Measurements from ENCODE around the gene CRAMP1.
"Not testable (repeated sequence)": the region's sequence is repeated elsewhere in the genome, so short reads cannot be mapped to it uniquely, and the experiment has no call there.

The CRAMP1 gene, protein sequence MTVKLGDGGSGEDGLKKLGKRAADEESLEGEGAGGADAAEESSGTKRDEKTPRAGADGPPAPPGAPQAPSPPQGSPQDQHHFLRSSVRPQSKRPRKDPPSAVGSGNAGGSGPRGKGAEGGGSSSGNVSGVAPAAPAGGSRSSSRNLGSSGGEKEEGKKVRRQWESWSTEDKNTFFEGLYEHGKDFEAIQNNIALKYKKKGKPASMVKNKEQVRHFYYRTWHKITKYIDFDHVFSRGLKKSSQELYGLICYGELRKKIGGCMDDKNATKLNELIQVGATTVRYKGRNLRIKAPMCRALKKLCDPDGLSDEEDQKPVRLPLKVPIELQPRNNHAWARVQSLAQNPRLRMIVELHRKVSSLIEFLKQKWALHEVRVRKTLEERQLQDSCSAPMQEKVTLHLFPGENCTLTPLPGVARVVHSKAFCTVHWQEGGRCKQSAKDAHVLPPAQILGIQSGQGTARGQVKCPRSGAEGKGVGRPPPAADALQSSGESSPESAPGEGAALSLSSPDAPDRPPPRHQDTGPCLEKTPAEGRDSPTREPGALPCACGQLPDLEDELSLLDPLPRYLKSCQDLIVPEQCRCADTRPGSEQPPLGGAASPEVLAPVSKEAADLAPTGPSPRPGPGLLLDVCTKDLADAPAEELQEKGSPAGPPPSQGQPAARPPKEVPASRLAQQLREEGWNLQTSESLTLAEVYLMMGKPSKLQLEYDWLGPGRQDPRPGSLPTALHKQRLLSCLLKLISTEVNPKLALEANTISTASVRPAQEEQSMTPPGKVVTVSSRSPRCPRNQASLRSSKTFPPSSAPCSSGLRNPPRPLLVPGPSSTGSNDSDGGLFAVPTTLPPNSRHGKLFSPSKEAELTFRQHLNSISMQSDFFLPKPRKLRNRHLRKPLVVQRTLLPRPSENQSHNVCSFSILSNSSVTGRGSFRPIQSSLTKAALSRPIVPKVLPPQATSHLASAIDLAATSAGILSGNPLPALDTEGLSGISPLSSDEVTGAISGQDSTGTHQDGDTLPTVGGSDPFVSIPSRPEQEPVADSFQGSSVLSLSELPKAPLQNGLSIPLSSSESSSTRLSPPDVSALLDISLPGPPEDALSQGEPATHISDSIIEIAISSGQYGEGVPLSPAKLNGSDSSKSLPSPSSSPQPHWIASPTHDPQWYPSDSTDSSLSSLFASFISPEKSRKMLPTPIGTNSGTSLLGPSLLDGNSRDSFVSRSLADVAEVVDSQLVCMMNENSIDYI (N-terminal part only)

GRCh38 chr16:1612320-1613111, at the start of gene CRAMP1:
Gene CRAMP1 (plus strand): TSS chr16:1612360. CDS start chr16:1614640, 2,280 bp downstream.
- DNase-seq: peak; percentile 20

- DNase-seq: no peak
Measured at GRCh38 chr16:1563786-1564185, 48.4 kb upstream of the CRAMP1 start.

- no peak for DNase-seq
Measured at GRCh38 chr16:1564325-1564724, 47.8 kb upstream of the CRAMP1 start.

GRCh38 chr16:1565083-1565805, 46.9 kb upstream of the CRAMP1 start:
- no peak for DNase-seq

DNA sequence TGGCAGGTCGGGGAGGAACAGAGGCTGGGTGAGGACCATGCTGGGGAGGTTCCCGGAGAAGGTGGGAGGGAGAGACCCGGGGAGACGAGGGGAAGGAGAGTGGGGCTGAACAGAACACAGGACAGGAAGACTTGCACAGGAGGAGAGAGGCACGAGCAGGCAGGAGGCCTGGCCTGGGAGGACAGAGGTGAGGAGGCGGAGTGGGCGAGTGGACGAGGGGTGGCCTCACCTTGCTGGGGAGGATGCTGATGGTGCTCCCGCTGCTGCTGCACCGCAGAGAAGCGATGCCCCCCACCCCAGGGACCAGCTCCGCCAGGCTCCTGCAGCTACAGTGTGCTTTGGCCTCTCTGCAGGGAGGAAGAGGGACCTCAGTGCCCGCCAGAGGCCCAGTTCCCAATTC, 44.2 kb upstream of the CRAMP1 start:
- no peak for DNase-seq

DNA sequence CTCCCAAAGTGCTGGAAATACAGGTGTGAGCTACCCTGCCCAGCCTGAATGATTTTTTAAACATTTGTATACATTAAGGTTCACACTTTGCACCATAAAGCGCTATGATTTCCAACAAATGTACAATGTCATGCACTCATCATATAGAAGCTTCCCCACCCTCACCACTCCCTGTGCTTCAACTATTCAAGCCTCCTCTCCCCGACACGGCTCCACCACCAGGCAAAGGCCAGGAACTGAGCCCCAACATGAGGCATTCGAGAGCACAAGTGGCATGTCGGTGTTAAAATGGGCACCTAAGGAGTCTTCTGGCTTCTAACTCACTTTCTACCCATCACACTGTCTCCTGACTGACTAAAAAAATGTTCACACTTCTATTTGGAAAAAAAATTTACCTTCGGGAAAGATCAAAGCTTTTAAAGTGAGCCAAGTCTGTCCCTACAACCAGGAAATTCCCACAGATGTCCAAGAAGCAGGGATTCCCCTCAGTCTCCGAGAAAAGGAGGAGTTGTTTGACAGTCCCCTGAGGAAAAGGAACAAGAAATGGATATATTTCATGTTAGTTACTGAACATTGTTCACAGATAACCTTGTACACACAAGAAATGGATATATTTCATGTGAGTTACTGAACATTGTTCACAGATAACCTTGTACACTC, 41.0 kb upstream of the CRAMP1 start:
- no peak for DNase-seq

- peak; percentile 12 for DNase-seq
Measured at GRCh38 chr16:1572673-1573072, 39.5 kb upstream of the CRAMP1 start.

DNA sequence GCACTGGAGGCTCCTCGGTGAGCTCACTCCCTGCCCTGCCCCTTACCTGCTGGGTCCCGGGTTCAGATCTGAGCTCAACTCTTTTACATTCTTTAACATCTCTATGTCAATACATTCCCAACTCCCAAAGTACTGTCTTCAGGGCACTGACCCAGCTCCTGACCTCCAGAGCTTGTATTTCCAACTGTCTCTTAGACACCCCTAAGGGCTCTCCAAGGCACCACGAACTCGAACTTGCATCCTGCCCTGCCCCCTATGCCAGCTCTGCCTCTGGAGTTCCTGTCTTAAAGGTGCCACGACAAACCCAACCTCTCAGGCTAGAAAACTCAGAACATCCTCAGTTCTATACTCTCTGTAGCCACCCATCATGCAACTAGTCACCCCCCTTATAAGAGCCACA, 38.9 kb upstream of the CRAMP1 start:
- DNase-seq: no peak

- DNase-seq: no peak
Measured at GRCh38 chr16:1575578-1575977, 36.6 kb upstream of the CRAMP1 start.

GRCh38 chr16:1579214-1579613, 32.9 kb upstream of the CRAMP1 start:
- no peak for DNase-seq

DNA sequence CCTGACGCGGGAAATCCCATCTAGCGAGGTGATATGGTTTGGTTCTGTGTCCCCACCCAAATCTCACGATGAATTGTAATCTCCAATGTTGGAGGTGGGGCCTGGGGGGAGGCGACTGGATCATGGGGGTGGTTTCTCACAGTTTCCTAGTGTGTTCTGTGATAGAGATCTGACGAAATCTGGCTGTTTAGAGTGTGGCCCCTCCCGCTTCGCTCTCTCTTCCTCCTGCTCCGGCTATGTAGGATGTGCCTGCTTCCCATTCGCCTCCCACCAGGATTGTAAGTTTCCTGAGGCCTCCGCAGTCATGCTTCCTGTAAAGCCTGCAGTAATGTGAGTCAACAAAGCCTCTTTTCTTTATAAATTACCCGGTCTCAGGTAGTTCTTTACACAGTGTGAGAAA, 31.9 kb upstream of the CRAMP1 start:
- no peak for DNase-seq

DNA sequence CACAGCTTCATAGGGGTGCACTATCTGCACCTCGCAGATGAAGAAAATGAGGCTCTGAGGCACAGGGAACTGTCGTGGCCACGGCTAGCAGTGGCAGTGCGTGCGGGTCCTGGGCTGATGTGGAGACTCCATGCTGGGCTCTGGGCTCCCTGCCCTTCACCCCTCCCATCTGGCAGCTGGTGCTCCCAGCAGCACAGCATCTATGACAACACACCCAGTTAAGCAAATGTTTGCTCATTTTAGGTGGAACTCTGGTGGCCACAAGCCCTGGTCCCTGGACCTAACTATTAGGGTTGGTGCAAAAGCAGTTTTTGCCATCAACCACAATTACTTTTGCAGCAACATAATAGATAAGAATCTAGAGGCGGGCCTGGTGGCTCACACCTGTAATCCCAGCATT, 31.2 kb upstream of the CRAMP1 start:
- DNase-seq: no peak

GRCh38 chr16:1581804-1582203, 30.4 kb upstream of the CRAMP1 start:
- DNase-seq: no peak

DNA sequence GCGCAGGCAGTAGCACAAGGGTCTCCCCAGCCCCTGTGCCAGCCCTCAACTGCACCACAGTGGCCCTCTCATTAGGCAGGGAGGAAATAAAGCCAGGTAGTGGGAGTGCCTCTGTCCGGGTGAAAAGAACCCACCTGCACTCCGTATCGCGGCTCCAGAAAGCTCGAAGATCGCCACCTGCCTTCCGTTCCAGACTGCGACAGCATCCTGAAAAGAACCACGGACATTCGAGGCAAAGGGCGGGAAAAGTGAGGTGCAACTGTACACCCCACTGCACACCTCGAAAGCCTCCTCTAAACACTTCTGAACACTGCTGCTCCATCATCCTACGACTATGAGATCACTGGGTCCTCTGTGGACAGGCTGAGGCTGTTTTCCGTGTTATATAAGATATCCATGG, 29.0 kb upstream of the CRAMP1 start:
- no peak for DNase-seq

- no peak for DNase-seq
Measured at GRCh38 chr16:1584926-1585484, 27.2 kb upstream of the CRAMP1 start.

DNA sequence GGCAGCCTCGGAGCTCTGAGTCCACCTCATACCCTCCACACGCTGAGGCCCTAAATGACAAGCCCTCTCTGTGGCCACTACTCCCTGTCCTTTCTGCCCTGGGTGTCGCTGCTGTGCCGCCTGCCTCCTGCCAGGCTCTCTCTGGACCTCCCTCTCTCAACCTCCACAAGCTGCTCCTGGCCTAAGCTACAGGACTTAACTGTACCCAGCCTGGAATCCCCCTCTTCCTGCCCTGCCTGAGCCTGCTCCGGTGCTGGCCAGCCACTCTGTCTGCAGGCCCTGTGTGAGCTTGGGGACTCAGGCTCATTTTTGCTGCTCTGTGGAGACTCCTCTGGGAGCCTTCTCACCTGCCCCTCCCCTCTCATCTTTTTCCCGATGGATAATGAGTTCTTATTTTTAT, 21.8 kb upstream of the CRAMP1 start:
- DNase-seq: no peak

- DNase-seq: no peak
Measured at GRCh38 chr16:1590930-1591705, 21.0 kb upstream of the CRAMP1 start.

GRCh38 chr16:1592446-1592845, 19.7 kb upstream of the CRAMP1 start:
- no peak for DNase-seq

DNA sequence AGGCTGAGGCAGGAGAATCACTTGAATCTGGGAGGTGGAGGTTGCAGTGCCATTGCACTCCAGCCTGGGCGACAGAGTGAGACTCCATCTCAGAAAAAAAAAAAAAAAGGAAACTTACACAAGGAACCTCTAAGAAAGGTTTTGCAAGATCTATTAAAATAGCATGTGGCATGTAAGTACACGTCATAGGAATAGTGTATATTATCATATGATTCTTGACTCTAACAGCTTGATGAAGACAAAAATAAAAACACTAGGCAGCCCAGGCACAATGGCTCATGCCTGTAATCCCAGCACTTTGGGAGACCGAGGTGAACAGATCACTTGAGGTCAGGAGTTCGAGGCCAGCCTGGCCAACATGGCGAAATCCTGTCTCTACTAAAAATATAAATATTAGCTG, 16.6 kb upstream of the CRAMP1 start:
- not testable (repeated sequence) for DNase-seq

DNA sequence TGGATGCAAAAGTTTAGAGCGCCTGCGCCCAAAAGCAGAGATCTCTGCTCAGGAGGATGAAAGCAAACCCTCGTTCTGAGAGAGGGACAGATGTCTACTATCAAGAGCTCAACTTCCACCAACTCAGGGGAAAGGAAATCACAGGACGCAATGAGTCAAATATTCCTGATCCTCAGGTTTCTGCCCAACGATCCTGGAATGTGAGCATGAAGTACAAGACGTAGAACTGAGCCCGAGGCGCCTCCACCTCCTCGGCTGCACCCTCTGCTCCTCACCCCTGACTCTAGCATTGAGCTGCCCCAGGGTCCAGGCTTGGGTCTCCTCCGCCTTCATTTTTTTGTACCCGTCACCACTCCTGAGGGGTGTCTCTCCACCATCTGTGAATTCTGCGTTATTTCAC, 15.6 kb upstream of the CRAMP1 start:
- DNase-seq: no peak

Data from EL (cell line).